Measurements from ENCODE around the gene TYW1B. TPM values are rescaled to one million over a fixed set of nuclear protein-coding genes. Genes with fewer than 3 reads are reported as not detected.
"Not testable (repeated sequence)": the region's sequence is repeated elsewhere in the genome, so short reads cannot be mapped to it uniquely, and the experiment has no call there.

TYW1B gene
- total RNA-seq, 1 donor from 2014 or later = 8.6 TPM

GRCh38 chr7:72648574-72648973, 179.4 kb downstream of the TYW1B start:
- not testable (repeated sequence) for H3K4me1 Mint-ChIP-seq, H3K27ac Mint-ChIP-seq

GRCh38 chr7:72643708-72644107, 184.3 kb downstream of the TYW1B start:
- H3K27ac Mint-ChIP-seq = not testable (repeated sequence)

More at GRCh38 chr7:72648574-72648973, 179.4 kb downstream of the TYW1B start:
- ATAC-seq (ENCODE audit: low read depth); H3K4me3 Mint-ChIP-seq; intact Hi-C loops (cut with micrococcal nuclease); H3K36me3 Mint-ChIP-seq (ENCODE audit: low read depth); DNase-seq; POLR2A ChIA-PET; H3K27me3 Mint-ChIP-seq; H3K9me3 Mint-ChIP-seq; CTCF ChIA-PET: not testable (repeated sequence)

GRCh38 chr7:72641485-72642248, 186.3 kb downstream of the TYW1B start:
- CTCF ChIA-PET; H3K27ac Mint-ChIP-seq; H3K36me3 Mint-ChIP-seq (ENCODE audit: low read depth); H3K9me3 Mint-ChIP-seq; DNase-seq; H3K4me3 Mint-ChIP-seq; H3K27me3 Mint-ChIP-seq; H3K4me1 Mint-ChIP-seq; ATAC-seq (ENCODE audit: low read depth); intact Hi-C loops (cut with micrococcal nuclease): not testable (repeated sequence)
- POLR2A ChIA-PET = interaction anchor here (0.6 kb wide), 1 partner anchor 94 kb away, joined by 4 read pairs; no protein-coding TSS in a partner anchor

More at GRCh38 chr7:72643708-72644107, 184.3 kb downstream of the TYW1B start:
- H3K4me3 Mint-ChIP-seq; intact Hi-C loops (cut with micrococcal nuclease); H3K9me3 Mint-ChIP-seq; H3K36me3 Mint-ChIP-seq (ENCODE audit: low read depth); POLR2A ChIA-PET; DNase-seq; H3K4me1 Mint-ChIP-seq; H3K27me3 Mint-ChIP-seq; CTCF ChIA-PET; ATAC-seq (ENCODE audit: low read depth): not testable (repeated sequence)

GRCh38 chr7:72640740-72641139, 187.3 kb downstream of the TYW1B start:
- ATAC-seq (ENCODE audit: low read depth) = not testable (repeated sequence)

GRCh38 chr7:72635273-72635908, 192.6 kb downstream of the TYW1B start:
- POLR2A ChIA-PET; H3K9me3 Mint-ChIP-seq; DNase-seq; H3K36me3 Mint-ChIP-seq (ENCODE audit: low read depth); CTCF ChIA-PET; H3K27me3 Mint-ChIP-seq; H3K4me3 Mint-ChIP-seq; H3K4me1 Mint-ChIP-seq; H3K27ac Mint-ChIP-seq; intact Hi-C loops (cut with micrococcal nuclease); ATAC-seq (ENCODE audit: low read depth): not testable (repeated sequence)

More at GRCh38 chr7:72640740-72641139, 187.3 kb downstream of the TYW1B start:
- CTCF ChIA-PET; H3K4me1 Mint-ChIP-seq; H3K9me3 Mint-ChIP-seq; H3K27me3 Mint-ChIP-seq; intact Hi-C loops (cut with micrococcal nuclease); DNase-seq; H3K4me3 Mint-ChIP-seq; H3K27ac Mint-ChIP-seq; POLR2A ChIA-PET; H3K36me3 Mint-ChIP-seq (ENCODE audit: low read depth): not testable (repeated sequence)

GRCh38 chr7:72632765-72633292, 195.2 kb downstream of the TYW1B start:
- not testable (repeated sequence) for ATAC-seq (ENCODE audit: low read depth); H3K27me3 Mint-ChIP-seq

GRCh38 chr7:72628375-72628774, 199.6 kb downstream of the TYW1B start:
- H3K9me3 Mint-ChIP-seq; intact Hi-C loops (cut with micrococcal nuclease); POLR2A ChIA-PET; H3K27ac Mint-ChIP-seq; DNase-seq; H3K27me3 Mint-ChIP-seq; H3K4me1 Mint-ChIP-seq; CTCF ChIA-PET; H3K4me3 Mint-ChIP-seq; ATAC-seq (ENCODE audit: low read depth): not testable (repeated sequence)
- peaks cover 14% of the 10 kb centered on the region for H3K36me3 Mint-ChIP-seq (ENCODE audit: low read depth)

More at GRCh38 chr7:72632765-72633292, 195.2 kb downstream of the TYW1B start:
- CTCF ChIA-PET; DNase-seq; H3K9me3 Mint-ChIP-seq; H3K4me3 Mint-ChIP-seq; intact Hi-C loops (cut with micrococcal nuclease); H3K27ac Mint-ChIP-seq; POLR2A ChIA-PET; H3K4me1 Mint-ChIP-seq; H3K36me3 Mint-ChIP-seq (ENCODE audit: low read depth): not testable (repeated sequence)

GRCh38 chr7:72626428-72627011, 201.5 kb downstream of the TYW1B start:
- CTCF ChIA-PET; H3K9me3 Mint-ChIP-seq; ATAC-seq (ENCODE audit: low read depth); H3K4me1 Mint-ChIP-seq; DNase-seq; H3K27ac Mint-ChIP-seq; H3K27me3 Mint-ChIP-seq; H3K4me3 Mint-ChIP-seq; POLR2A ChIA-PET; intact Hi-C loops (cut with micrococcal nuclease): not testable (repeated sequence)
- H3K36me3 Mint-ChIP-seq (ENCODE audit: low read depth) = peaks cover 14% of the 10 kb centered on the region

GRCh38 chr7:72625721-72626423, 202.1 kb downstream of the TYW1B start:
- intact Hi-C loops (cut with micrococcal nuclease); DNase-seq; H3K4me1 Mint-ChIP-seq; POLR2A ChIA-PET; H3K4me3 Mint-ChIP-seq; ATAC-seq (ENCODE audit: low read depth); H3K27me3 Mint-ChIP-seq; H3K9me3 Mint-ChIP-seq; CTCF ChIA-PET; H3K27ac Mint-ChIP-seq: not testable (repeated sequence)
- H3K36me3 Mint-ChIP-seq (ENCODE audit: low read depth) = peaks cover 18% of the 10 kb centered on the region

Data from activated B cell treated with CpG ODN at 0.5 μM for 24 hours (primary cell).